B cell (primary cell): ENCODE data around the gene CD52. TPM values are rescaled to one million over a fixed set of nuclear protein-coding genes. Genes with fewer than 3 reads are reported as not detected.

Experiments
- ATAC-seq: fragments of 200-7000 bp; cut with Tn5 transposase; one replicate; pipeline ENCODE4 v1.10.0; 2021; ENCODE audit warnings: low read depth, mild to moderate bottlenecking, moderate number of reproducible peaks, moderate library complexity
- CTCF ChIA-PET: fragments of 350-600 bp; sonication (Branson Sonifier 250); formaldehyde crosslinking; loops from one replicate; lab custom pipeline; 2021; ENCODE audit warnings: antibody characterized with exemption, inconsistent platforms; lab: Charles Lee
- POLR2A ChIA-PET: fragments of 350-600 bp; sonication (Branson Sonifier 250); formaldehyde crosslinking; loops from one replicate; lab custom pipeline; 2021; ENCODE audit warnings: antibody characterized with exemption; lab: Charles Lee
- DNase-seq: peaks from one replicate; pipeline ENCODE4 v3.0.0; 2013
- H2AFZ ChIP-seq: 2 replicates; pipeline ENCODE4 v1.6.1; 2012; ENCODE audit warnings: mild to moderate bottlenecking, low read depth, low read length; ENCODE audit not compliant: insufficient read depth, poor library complexity, severe bottlenecking
- H3K27ac ChIP-seq, 2 donors: 1 replicate in 1 of 2; 2 replicates in 1 of 2; pipeline ENCODE4 v1.5.1; 2012 to 2013; ENCODE audit warnings: low read length in 2 of 2, mild to moderate bottlenecking in 2 of 2, moderate library complexity in 1 of 2
- H3K27me3 ChIP-seq, 4 experiments: fragments of 200-600 bp in 1 of 4; sonication (generic) in 1 of 4; replicated peaks in 1 of 4; 1 replicate in 2 of 4; 2 replicates in 2 of 4; pipeline versions ENCODE4 v1.6.1 to v1.7.0; 2013 to 2016; ENCODE audit warnings: low read length in 3 of 4, mild to moderate bottlenecking in 2 of 4, mixed read lengths in 1 of 4, moderate library complexity in 1 of 4; ENCODE audit not compliant: insufficient read depth in 4 of 4, control insufficient read depth in 3 of 4; ENCODE audit errors: control extremely low read depth in 1 of 4
- H3K36me3 ChIP-seq, 2 experiments: replicated peaks in 1 of 2; 1 replicate in 1 of 2; 2 replicates in 1 of 2; pipeline versions ENCODE4 v1.6.1 to v1.7.1; 2013; ENCODE audit warnings: low read length in 1 of 2; ENCODE audit not compliant: insufficient read depth in 2 of 2, control insufficient read depth in 1 of 2; ENCODE audit errors: control extremely low read depth in 1 of 2, extremely low read depth in 1 of 2
- H3K4me1 ChIP-seq, 2 donors: fragments of 200-600 bp in 1 of 2; sonication (generic) in 1 of 2; 1 replicate in 1 of 2; 2 replicates in 1 of 2; pipeline versions ENCODE4 v1.5.1 to v1.6.1; 2013 to 2017; ENCODE audit warnings: low read length in 2 of 2; ENCODE audit not compliant: control insufficient read depth in 2 of 2, insufficient read depth in 2 of 2
- H3K4me2 ChIP-seq: replicated peaks from 2 replicates; pipeline ENCODE3; 2012; ENCODE audit warnings: mild to moderate bottlenecking, low read depth, low read length; ENCODE audit not compliant: poor library complexity, severe bottlenecking
- H3K4me3 ChIP-seq, 5 experiments: fragments of 200-600 bp in 1 of 5; sonication (generic) in 1 of 5; 1 replicate in 3 of 5; 2 replicates in 2 of 5; pipeline versions ENCODE4 v1.5.1 to v1.7.0; 2011 to 2016; ENCODE audit warnings: low read length in 4 of 5, mild to moderate bottlenecking in 4 of 5, low read depth in 2 of 5, control low read depth in 1 of 5, moderate library complexity in 1 of 5; ENCODE audit not compliant: insufficient read depth in 1 of 5; ENCODE audit errors: control extremely low read depth in 1 of 5, extremely low read depth in 1 of 5
- H3K79me2 ChIP-seq: fragments of 200-600 bp; sonication (generic); one replicate; pipeline ENCODE4 v1.6.0; 2016; ENCODE audit warnings: low read length; ENCODE audit not compliant: control insufficient read depth, insufficient read depth
- H3K9ac ChIP-seq: fragments of 200-600 bp; sonication (generic); 2 replicates; pipeline ENCODE4 v1.6.1; 2017; ENCODE audit warnings: mild to moderate bottlenecking, low read length, moderate library complexity
- H3K9me3 ChIP-seq, 3 donors: one replicate each; pipeline versions ENCODE4 v1.6.1 to v1.7.1; 2013; ENCODE audit warnings: low read length in 2 of 3; ENCODE audit not compliant: control insufficient read depth in 2 of 3, insufficient read depth in 1 of 3; ENCODE audit errors: control extremely low read depth in 1 of 3
- H4K20me1 ChIP-seq: 2 replicates; pipeline ENCODE4 v1.6.0; 2012; ENCODE audit warnings: mild to moderate bottlenecking, low read length; ENCODE audit not compliant: insufficient read depth, control insufficient read depth, poor library complexity, severe bottlenecking
- H3K27ac Mint-ChIP-seq: one replicate; pipeline ENCODE4 v1.8.0; 2021; ENCODE audit warnings: mixed read lengths
- H3K27me3 Mint-ChIP-seq: one replicate; pipeline ENCODE4 v1.8.0; 2021; ENCODE audit warnings: mixed read lengths
- H3K4me1 Mint-ChIP-seq: one replicate; pipeline ENCODE4 v1.8.0; 2021; ENCODE audit warnings: mixed read lengths
- H3K4me3 Mint-ChIP-seq: one replicate; pipeline ENCODE4 v1.8.0; 2021; ENCODE audit warnings: mixed read lengths
- H3K9me3 Mint-ChIP-seq: one replicate; pipeline ENCODE4 v1.8.0; 2022; ENCODE audit warnings: mixed read lengths; ENCODE audit not compliant: insufficient read depth
- CTCF ChIP-seq: fragments of 200-600 bp; IDR thresholded peaks from one replicate; pipeline ENCODE4 v1.8.0; 2022; ENCODE audit warnings: antibody characterized with exemption, mild to moderate bottlenecking
- EZH2 ChIP-seq: IDR thresholded peaks from 2 replicates; pipeline ENCODE4 v1.6.1; 2012; ENCODE audit warnings: borderline replicate concordance, low read depth, mild to moderate bottlenecking, moderate library complexity, low read length; ENCODE audit not compliant: insufficient read depth, poor library complexity, severe bottlenecking
- WGBS: methylation state at CpG from one replicate; pipeline ENCODE4 v1.1.5; 2013; ENCODE audit warnings: missing lambda C conversion rate; ENCODE audit not compliant: insufficient coverage; 5-methylcytosine and 5-hydroxymethylcytosine counted together
- intact Hi-C: fragments of 100-400 bp; cut with micrococcal nuclease; formaldehyde crosslinking; loops from one replicate; pipeline ENCODE4 v1.10.0; 2022
- polyA plus RNA-seq: library from polyadenylated mRNA; depleted of rRNA; stranded (reverse); fragments of >200 nt; gene quantifications from 2 replicates; pipeline ENCODE4 v1.2.3, GENCODE V29; 2012
- total RNA-seq, 2 donors: library from RNA; stranded (reverse); fragments of 120-200 nt in 1 of 2; gene quantifications; 1 replicate in 1 of 2; 2 replicates in 1 of 2; pipeline versions ENCODE4 v1.2.3 to v1.2.4, GENCODE V29; 2013 to 2022

CD52 gene
- total and polyA plus RNA-seq, 2 donors (not counting 1 experiment from before 2014, with no cell fraction given), result 1,116 to 1,597 TPM

- Histone ChIP-seq H3K4me1 (peaks cover 76 to 88% of the 10 kb centered on the region in 2 donors), H3K4me2 (peak overlapping the region; percentile 65), H3K4me3 (peak overlapping the region in 1 of 5 experiments; percentile 19), H3K36me3 (peaks cover 2 to 19% of the 10 kb centered on the region in 2 experiments), H3K27ac (peak overlapping the region; percentile 93 to 96), H3K9ac (peak overlapping the region; percentile 17), H3K27me3 (no peaks in the 10 kb centered on the region), H2AFZ (peak overlapping the region; percentile 41), H3K9me3 (no peaks in the 10 kb centered on the region), H4K20me1 (peaks cover 22% of the 10 kb centered on the region), H3K79me2 (peaks cover 43% of the 10 kb centered on the region)
- Mint-ChIP-seq H3K4me3 (peak overlapping the region; percentile 87), H3K9me3 (no peaks in the 10 kb centered on the region), H3K4me1 (peaks cover 88% of the 10 kb centered on the region), H3K27me3 (no peaks in the 10 kb centered on the region), H3K27ac (peak overlapping the region; percentile 97)
- no peak for ATAC-seq
- TF ChIP-seq CTCF (no peak), EZH2 (no peak)
- CTCF ChIA-PET, result interaction anchor here (0.6 to 26.4 kb wide), 16 partner anchors 7 to 333 kb away, joined by 3 to 1400 read pairs (median 6); partner anchors contain the start of genes CD52, CEP85, DHDDS and SH3BGRL3
- POLR2A ChIA-PET, result interaction anchor here (0.5 to 21.9 kb wide), 12 partner anchors 8 to 424 kb away, joined by 3 to 1239 read pairs (median 6); partner anchors contain the start of genes CD52, CEP85, DHDDS and UBXN11
- intact Hi-C loops, result loop anchor here (1.0 to 10.0 kb wide), 3 partner anchors 8 to 1891 kb away; partner anchors contain the start of genes PDIK1L and PTAFR
- WGBS, result 76% methylated on average over 12 of the region's 12 CpGs
- DNase-seq, result no peak
These were observed 33.7 kb upstream of the CD52 start for GRCh38 chr1:26283871-26284596.
